Endodermal cell (in vitro differentiated cells): ENCODE measurements around the gene ABCD1. TPM values are rescaled to one million over a fixed set of nuclear protein-coding genes. Genes with fewer than 3 reads are reported as not detected.
A peak's percentile ranks its signal among the peaks of the same experiment; 100 is the strongest.

Experiments
- DNase-seq: peaks from one replicate; pipeline ENCODE4 v3.0.0-alpha.2; 2017
- H3K27ac ChIP-seq: 2 replicates; pipeline ENCODE4 v1.5.1; 2013; ENCODE audit warnings: mild to moderate bottlenecking, low read depth, low read length, moderate library complexity
- H3K27me3 ChIP-seq: 2 replicates; pipeline ENCODE4 v1.6.1; 2013; ENCODE audit warnings: mild to moderate bottlenecking, low read length, moderate library complexity; ENCODE audit not compliant: insufficient read depth, control insufficient read depth, poor library complexity, severe bottlenecking
- H3K36me3 ChIP-seq: 2 replicates; pipeline ENCODE4 v1.7.0; 2013; ENCODE audit warnings: mild to moderate bottlenecking, low read length, moderate library complexity; ENCODE audit not compliant: control insufficient read depth, insufficient read depth
- H3K4me1 ChIP-seq: one replicate; pipeline ENCODE4 v1.7.0; 2013; ENCODE audit warnings: low read length; ENCODE audit not compliant: control insufficient read depth, insufficient read depth
- H3K4me3 ChIP-seq: 2 replicates; pipeline ENCODE4 v1.5.1; 2013; ENCODE audit warnings: mild to moderate bottlenecking, low read length, moderate library complexity
- H3K9ac ChIP-seq: 2 replicates; pipeline ENCODE4 v1.6.1; 2013; ENCODE audit warnings: mild to moderate bottlenecking, low read length, moderate library complexity; ENCODE audit not compliant: poor library complexity, severe bottlenecking; ENCODE audit errors: extremely low read depth
- H3K9me3 ChIP-seq: 2 replicates; pipeline ENCODE4 v1.6.1; 2013; ENCODE audit warnings: mild to moderate bottlenecking, low read length, moderate library complexity; ENCODE audit not compliant: control insufficient read depth
- H3K27ac Mint-ChIP-seq: 2 replicates; pipeline ENCODE4 v1.8.0; 2020; ENCODE audit warnings: mixed read lengths
- H3K27me3 Mint-ChIP-seq: 2 replicates; pipeline ENCODE4 v1.8.0; 2021; ENCODE audit warnings: mild to moderate bottlenecking, mixed read lengths; ENCODE audit not compliant: insufficient read depth
- H3K36me3 Mint-ChIP-seq: 2 replicates; pipeline ENCODE4 v1.8.0; 2020; ENCODE audit warnings: low read depth, mixed read lengths
- H3K4me1 Mint-ChIP-seq: 2 replicates; pipeline ENCODE4 v1.8.0; 2020; ENCODE audit warnings: mixed read lengths
- H3K4me3 Mint-ChIP-seq: 2 replicates; pipeline ENCODE4 v1.8.0; 2020; ENCODE audit warnings: mild to moderate bottlenecking, moderate library complexity, mixed read lengths
- H3K9me3 Mint-ChIP-seq: 2 replicates; pipeline ENCODE4 v1.8.0; 2020; ENCODE audit warnings: mild to moderate bottlenecking, mixed read lengths
- CTCF ChIP-seq: fragments of 200-600 bp; sonication (generic); conservative IDR thresholded peaks from 2 replicates; pipeline ENCODE4 v1.5.0; 2021; ENCODE audit warnings: antibody characterized with exemption, mild to moderate bottlenecking
- WGBS, 2 experiments: methylation state at CpG; one replicate each; pipeline versions ENCODE4 v1.1.5 to v1.1.7; 2013; ENCODE audit warnings: missing lambda C conversion rate in 2 of 2, mixed read lengths in 1 of 2; ENCODE audit not compliant: insufficient coverage in 1 of 2, insufficient read length in 1 of 2; 5-methylcytosine and 5-hydroxymethylcytosine counted together
- total RNA-seq, 2 donors: library from RNA; stranded (reverse); fragmentation: NEBNext Ultra II Directional in 1 of 2; extraction: Animal tissue kit (Norgen Biotek cat#: 25700) in 1 of 2; gene quantifications; 2 replicates in 1 of 2; 3 replicates in 1 of 2; pipeline ENCODE4 v1.2.1, GENCODE V29; 2021

The ABCD1 gene
- total RNA-seq, 2 donors from 2014 or later: 17.9 to 18.2 TPM

- H3K36me3 Mint-ChIP-seq: peaks cover 21% of the 10 kb centered on the region
- DNase-seq: no peak
- H3K27ac ChIP-seq: peak overlapping the region; percentile 92
- H3K4me3 Mint-ChIP-seq: peak overlapping the region; percentile 21
- H3K36me3 ChIP-seq: peaks cover 9% of the 10 kb centered on the region
- H3K4me1 Mint-ChIP-seq: peaks cover 15% of the 10 kb centered on the region
- peaks cover 8% of the 10 kb centered on the region for H3K4me1 ChIP-seq
- no peaks in the 10 kb centered on the region for H3K27me3 Mint-ChIP-seq
- peaks cover 4% of the 10 kb centered on the region for H3K9me3 ChIP-seq
- WGBS, 2 experiments: 91% methylated on average over 34 of the region's 35 CpGs; no CpG with 5 or more reads in 1 of the 2 experiments
- H3K4me3 ChIP-seq: no peak overlapping the region
- H3K9ac ChIP-seq: no peak overlapping the region
- H3K27ac Mint-ChIP-seq: peak overlapping the region; percentile 35
- no peaks in the 10 kb centered on the region for H3K27me3 ChIP-seq
- TF ChIP-seq CTCF: no peak
- H3K9me3 Mint-ChIP-seq: peaks cover 62% of the 10 kb centered on the region
Observed at GRCh38 chrX:153725832-153726285, 1.2 kb downstream of the ABCD1 start.

- WGBS, 2 experiments: 26 to 60% methylated on average over 1 to 31 of the region's 35 CpGs
- H3K4me1 ChIP-seq: peaks cover 8% of the 10 kb centered on the region
- H3K36me3 Mint-ChIP-seq: peaks cover 26% of the 10 kb centered on the region
- no peak for TF ChIP-seq CTCF
- H3K9ac ChIP-seq: no peak overlapping the region
- H3K9me3 ChIP-seq: peaks cover 11% of the 10 kb centered on the region
- H3K36me3 ChIP-seq: peaks cover 14% of the 10 kb centered on the region
- H3K27ac Mint-ChIP-seq: peak overlapping the region; percentile 44
- no peaks in the 10 kb centered on the region for H3K27me3 ChIP-seq
- H3K27ac ChIP-seq: peak overlapping the region; percentile 92
- H3K4me3 ChIP-seq: no peak overlapping the region
- DNase-seq: peak; percentile 92
- peak overlapping the region; percentile 21 for H3K4me3 Mint-ChIP-seq
- no peaks in the 10 kb centered on the region for H3K27me3 Mint-ChIP-seq
- peaks cover 15% of the 10 kb centered on the region for H3K4me1 Mint-ChIP-seq
- peaks cover 66% of the 10 kb centered on the region for H3K9me3 Mint-ChIP-seq
Observed at GRCh38 chrX:153726286-153727122, 1.8 kb downstream of the ABCD1 start.

GRCh38 chrX:153727123-153727931, 2.7 kb downstream of the ABCD1 start:
- Histone ChIP-seq H3K27ac (peak overlapping the region; percentile 92), H3K27me3 (no peaks in the 10 kb centered on the region), H3K36me3 (peaks cover 14% of the 10 kb centered on the region), H3K9me3 (peaks cover 15% of the 10 kb centered on the region), H3K4me3 (no peak overlapping the region), H3K4me1 (peaks cover 8% of the 10 kb centered on the region), H3K9ac (no peak overlapping the region)
- Mint-ChIP-seq H3K27ac (peak overlapping the region; percentile 44), H3K27me3 (no peaks in the 10 kb centered on the region), H3K9me3 (peaks cover 69% of the 10 kb centered on the region), H3K4me1 (peaks cover 10% of the 10 kb centered on the region), H3K36me3 (peaks cover 28% of the 10 kb centered on the region), H3K4me3 (no peak overlapping the region)
- 71 to 76% methylated on average over 1 to 23 of the region's 23 CpGs for WGBS, 2 experiments
- DNase-seq: peak; percentile 56
- no peak for TF ChIP-seq CTCF
